ENCODE measurements around the gene FOSL1. TPM values are rescaled to one million over a fixed set of nuclear protein-coding genes. Genes with fewer than 3 reads are reported as not detected.

FOSL1 gene
- total and polyA plus RNA-seq, 2 donors = 7.5 TPM; not detected in 1

DNA sequence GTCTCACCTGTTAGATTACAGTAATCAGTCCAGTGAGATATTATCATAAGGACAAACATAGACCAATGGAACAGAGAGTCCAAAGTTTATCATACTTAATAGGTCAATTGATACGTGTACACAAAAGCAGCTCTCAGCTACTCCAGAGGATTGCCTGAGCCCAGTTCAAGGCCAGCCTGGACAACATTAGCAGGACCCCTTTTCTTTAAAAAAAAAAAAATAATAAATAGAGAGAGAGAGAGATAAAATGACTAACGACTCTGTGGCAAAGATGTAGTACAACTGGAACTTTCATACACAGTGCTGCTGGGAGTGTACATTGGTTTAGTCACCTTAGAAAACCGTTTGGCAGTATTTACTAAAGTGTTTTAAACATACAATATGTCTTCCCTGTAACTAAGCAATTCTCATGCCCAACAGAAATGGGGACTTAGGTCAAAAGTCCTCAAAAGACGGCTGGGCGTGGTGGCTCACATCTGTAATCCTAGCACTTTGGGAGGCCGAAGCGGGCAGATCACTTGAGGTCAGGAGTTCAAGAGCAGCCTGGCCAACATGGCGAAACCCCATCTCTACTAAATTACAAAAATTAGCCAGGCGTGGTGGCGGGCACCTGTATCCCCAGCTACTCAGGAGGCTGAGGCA, 55.8 kb downstream of the FOSL1 start:
- H3K36me3 ChIP-seq (ENCODE audit: insufficient read depth) = no peaks in the 10 kb centered on the region
- H3K27ac ChIP-seq (ENCODE audit: low read depth) = no peak overlapping the region
- H3K4me3 ChIP-seq (ENCODE audit: low read depth, low read length) = no peak overlapping the region
- H3K4me1 ChIP-seq (ENCODE audit: insufficient read depth) = no peaks in the 10 kb centered on the region
- 82% methylated on average over 10 of the region's 10 CpGs for WGBS
- DNase-seq (ENCODE audit: extremely low spot score) = no peak

GRCh38 chr11:65843811-65844210, 56.4 kb downstream of the FOSL1 start:
- Histone ChIP-seq H3K27ac (ENCODE audit: low read depth) (no peak overlapping the region), H3K36me3 (ENCODE audit: insufficient read depth) (no peaks in the 10 kb centered on the region), H3K4me3 (ENCODE audit: low read depth, low read length) (no peak overlapping the region), H3K4me1 (ENCODE audit: insufficient read depth) (no peaks in the 10 kb centered on the region)
- no peak for DNase-seq (ENCODE audit: extremely low spot score)
- WGBS = 90% methylated on average over 3 of the region's 3 CpGs

DNA sequence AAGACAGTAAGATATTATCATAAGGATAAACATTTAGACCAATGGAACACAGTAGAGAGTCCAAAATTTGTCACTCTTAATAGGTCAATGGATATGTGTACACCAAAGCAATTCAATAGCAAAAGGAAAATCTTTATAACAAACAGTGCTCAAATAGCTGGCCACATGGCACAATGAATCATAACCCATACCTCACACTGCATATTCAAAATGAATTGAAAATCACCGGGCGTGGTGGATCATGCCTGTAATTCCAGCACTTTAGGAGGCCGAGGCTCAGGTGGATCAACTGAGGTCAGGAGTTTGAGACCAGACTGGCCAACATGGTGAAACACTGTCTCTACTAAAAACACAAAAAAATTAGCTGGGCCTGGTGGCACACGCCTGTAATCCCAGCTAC, 58.0 kb downstream of the FOSL1 start:
- WGBS = 96% methylated on average over 4 of the region's 4 CpGs
- no peak overlapping the region for H3K4me3 ChIP-seq (ENCODE audit: low read depth, low read length)
- H3K36me3 ChIP-seq (ENCODE audit: insufficient read depth) = no peaks in the 10 kb centered on the region
- DNase-seq (ENCODE audit: extremely low spot score) = no peak
- no peaks in the 10 kb centered on the region for H3K4me1 ChIP-seq (ENCODE audit: insufficient read depth)
- no peak overlapping the region for H3K27ac ChIP-seq (ENCODE audit: low read depth)

Other genes starting within 250 kb of the FOSL1 start
- gene RELA, start 237.5 kb downstream of the FOSL1 start, total RNA-seq = 18.5 TPM
- gene RELA, start 237.5 kb downstream of the FOSL1 start, polyA plus RNA-seq = 80.8 TPM
- gene KAT5, start 188.1 kb downstream of the FOSL1 start, total RNA-seq = 28.4 TPM
- 95.6 TPM for gene KAT5, start 188.1 kb downstream of the FOSL1 start, polyA plus RNA-seq
- 11.9 TPM for gene RNASEH2C, start 179.6 kb downstream of the FOSL1 start, total RNA-seq
- 102 TPM for gene RNASEH2C, start 179.6 kb downstream of the FOSL1 start, polyA plus RNA-seq
- 3.0 TPM for gene AP5B1, start 119.4 kb downstream of the FOSL1 start, total RNA-seq
- 14.7 TPM for gene AP5B1, start 119.4 kb downstream of the FOSL1 start, polyA plus RNA-seq
- gene OVOL1, start 113.3 kb downstream of the FOSL1 start, total RNA-seq = 4.7 TPM
- gene OVOL1, start 113.3 kb downstream of the FOSL1 start, polyA plus RNA-seq = 5.1 TPM
- 0.85 TPM for gene SNX32, start 66.4 kb downstream of the FOSL1 start, total RNA-seq
- 2.0 TPM for gene SNX32, start 66.4 kb downstream of the FOSL1 start, polyA plus RNA-seq
- 231 TPM for gene CFL1, start 42.2 kb downstream of the FOSL1 start, total RNA-seq
- gene CFL1, start 42.2 kb downstream of the FOSL1 start, polyA plus RNA-seq = 728 TPM
- gene MUS81, start 40.0 kb downstream of the FOSL1 start, total RNA-seq = 38.2 TPM
- gene MUS81, start 40.0 kb downstream of the FOSL1 start, polyA plus RNA-seq = 65.4 TPM
- 43.3 TPM for gene EFEMP2, start 27.6 kb downstream of the FOSL1 start, total RNA-seq
- gene EFEMP2, start 27.6 kb downstream of the FOSL1 start, polyA plus RNA-seq = 120 TPM
- 2.7 TPM for gene CTSW, start 20.6 kb downstream of the FOSL1 start, total RNA-seq
- 0.98 TPM for gene CTSW, start 20.6 kb downstream of the FOSL1 start, polyA plus RNA-seq
- 60.7 TPM for gene FIBP, start 11.9 kb downstream of the FOSL1 start, total RNA-seq
- gene FIBP, start 11.9 kb downstream of the FOSL1 start, polyA plus RNA-seq = 64.0 TPM
- gene CCDC85B, start 9.7 kb downstream of the FOSL1 start, total RNA-seq = 6.9 TPM
- 84.1 TPM for gene CCDC85B, start 9.7 kb downstream of the FOSL1 start, polyA plus RNA-seq
- 11.8 TPM for gene C11orf68, start 18.7 kb upstream of the FOSL1 start, total RNA-seq
- gene C11orf68, start 18.7 kb upstream of the FOSL1 start, polyA plus RNA-seq = 65.9 TPM
- gene DRAP1, start 19.0 kb upstream of the FOSL1 start, total RNA-seq = 36.7 TPM
- gene DRAP1, start 19.0 kb upstream of the FOSL1 start, polyA plus RNA-seq = 111 TPM
- not detected for gene TSGA10IP, start 45.1 kb upstream of the FOSL1 start, total RNA-seq
- 0.09 TPM for gene TSGA10IP, start 45.1 kb upstream of the FOSL1 start, polyA plus RNA-seq
- gene SART1, start 61.3 kb upstream of the FOSL1 start, total RNA-seq = 18.9 TPM
- 47.2 TPM for gene SART1, start 61.3 kb upstream of the FOSL1 start, polyA plus RNA-seq
- 15.6 TPM for gene EIF1AD, start 101.8 kb upstream of the FOSL1 start, total RNA-seq
- gene EIF1AD, start 101.8 kb upstream of the FOSL1 start, polyA plus RNA-seq = 26.3 TPM
- gene BANF1, start 102.1 kb upstream of the FOSL1 start, total RNA-seq = 8.6 TPM
- gene BANF1, start 102.1 kb upstream of the FOSL1 start, polyA plus RNA-seq = 181 TPM
- 0.58 TPM for gene CST6, start 111.6 kb upstream of the FOSL1 start, total RNA-seq
- 0.37 TPM for gene CST6, start 111.6 kb upstream of the FOSL1 start, polyA plus RNA-seq
- not detected for gene CATSPER1, start 126.1 kb upstream of the FOSL1 start, total RNA-seq
- gene CATSPER1, start 126.1 kb upstream of the FOSL1 start, polyA plus RNA-seq = 0.35 TPM
- gene GAL3ST3, start 148.8 kb upstream of the FOSL1 start, total RNA-seq = 0.42 TPM
- gene GAL3ST3, start 148.8 kb upstream of the FOSL1 start, polyA plus RNA-seq = not detected
- 77.2 TPM for gene SF3B2, start 152.0 kb upstream of the FOSL1 start, total RNA-seq
- 142 TPM for gene SF3B2, start 152.0 kb upstream of the FOSL1 start, polyA plus RNA-seq
- 42.3 TPM for gene PACS1, start 169.9 kb upstream of the FOSL1 start, total RNA-seq
- 41.3 TPM for gene PACS1, start 169.9 kb upstream of the FOSL1 start, polyA plus RNA-seq